CD4-positive, alpha-beta T cell treated with Interleukin-2 at 100 ng/mL for 4 hours (primary cell): Measurements from ENCODE around the gene IFI16.
"Not testable (repeated sequence)": the region's sequence is repeated elsewhere in the genome, so short reads cannot be mapped to it uniquely, and the experiment has no call there.

Experiments
- DNase-seq: peaks from one replicate; pipeline ENCODE4 v3.0.0-alpha.2; 2020; ENCODE audit warnings: low spot score

The IFI16 gene

GRCh38 chr1:159007726-159008125 lies 2.0 kb upstream of the IFI16 start:
- DNase-seq, result no peak

GRCh38 chr1:159008744-159009188 lies 941 bp upstream of the IFI16 start:
- DNase-seq, result peak; percentile 76

- no peak for DNase-seq
Observed at GRCh38 chr1:159009287-159009686, 420 bp upstream of the IFI16 start.

- no peak for DNase-seq
Observed at GRCh38 chr1:159010391-159010790, 684 bp downstream of the IFI16 start.

GRCh38 chr1:159011001-159011400 lies 1.3 kb downstream of the IFI16 start:
- DNase-seq, result not testable (repeated sequence)

GRCh38 chr1:159011751-159012150 lies 2.0 kb downstream of the IFI16 start:
- DNase-seq, result no peak

- DNase-seq, result peak; percentile 72
Observed at GRCh38 chr1:159012495-159012894, 2.8 kb downstream of the IFI16 start.

- no peak for DNase-seq
Observed at GRCh38 chr1:159014003-159014571, 4.4 kb downstream of the IFI16 start.

GRCh38 chr1:159014851-159015250 lies 5.1 kb downstream of the IFI16 start:
- DNase-seq, result no peak

GRCh38 chr1:159015440-159015909 lies 5.8 kb downstream of the IFI16 start:
- peak; percentile 85 for DNase-seq

- no peak for DNase-seq
Observed at GRCh38 chr1:159023723-159024122, 14.0 kb downstream of the IFI16 start.

- no peak for DNase-seq
Observed at GRCh38 chr1:159025043-159025442, 15.3 kb downstream of the IFI16 start.

- not testable (repeated sequence) for DNase-seq
Observed at GRCh38 chr1:159026841-159027240, 17.1 kb downstream of the IFI16 start.

- no peak for DNase-seq
Observed at GRCh38 chr1:159030311-159030710, 20.6 kb downstream of the IFI16 start.

GRCh38 chr1:159030877-159031447 lies 21.3 kb downstream of the IFI16 start:
- DNase-seq, result no peak

GRCh38 chr1:159040206-159040605 lies 30.5 kb downstream of the IFI16 start:
- DNase-seq, result no peak

GRCh38 chr1:159040893-159041724 lies 31.4 kb downstream of the IFI16 start:
- DNase-seq, result no peak

GRCh38 chr1:159046486-159046885 lies 36.8 kb downstream of the IFI16 start:
- peak; percentile 29 for DNase-seq

GRCh38 chr1:159051436-159051835 lies 41.7 kb downstream of the IFI16 start:
- DNase-seq, result no peak

GRCh38 chr1:159054427-159054826 lies 44.7 kb downstream of the IFI16 start:
- DNase-seq, result no peak

- DNase-seq, result peak; percentile 22
Observed at GRCh38 chr1:159055181-159055641, 45.5 kb downstream of the IFI16 start.

GRCh38 chr1:159056069-159056698 lies 46.5 kb downstream of the IFI16 start:
- DNase-seq, result no peak
